ENCODE results near the gene CHST9. TPM values are rescaled to one million over a fixed set of nuclear protein-coding genes. Genes with fewer than 3 reads are reported as not detected.

The CHST9 gene
- total and polyA plus RNA-seq, 10 of the 15 experiments (the other 5 are each of a cell fraction or from before 2014, with no cell fraction given) = 0.34 TPM; not detected in 9

DNA sequence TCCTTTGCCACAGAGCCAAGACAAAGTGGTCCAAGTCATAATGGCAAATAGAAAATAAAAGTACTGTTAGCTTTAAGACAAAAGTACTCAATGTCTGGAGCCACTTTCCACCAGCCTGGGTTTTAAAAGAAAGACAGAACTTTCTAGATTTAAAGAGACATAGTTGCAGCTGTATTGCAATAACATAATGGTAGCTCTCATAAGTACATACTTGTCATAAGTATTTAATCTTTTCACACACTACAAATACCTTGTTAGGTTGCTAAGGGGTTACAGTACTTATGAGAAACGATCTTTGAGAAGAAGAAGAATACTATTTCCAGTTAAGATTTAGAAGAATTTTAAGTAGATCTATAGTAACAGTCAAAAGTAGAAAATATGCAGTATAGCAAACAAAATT is 290.7 kb downstream of the CHST9 start:
- no peaks in the 10 kb centered on the region for H4K20me1 ChIP-seq (ENCODE audit: control insufficient read depth, insufficient read depth)
- H3K79me2 ChIP-seq (ENCODE audit: control insufficient read depth, insufficient read depth, low read length) = no peaks in the 10 kb centered on the region
- no peak overlapping the region for H3K9ac ChIP-seq (ENCODE audit: control insufficient read depth, insufficient read depth, low read length)
- ChIA-PET RAD21 (ENCODE audit: unreplicated experiment) (no interaction called here), SMC1A (ENCODE audit: uncharacterized antibody, unreplicated experiment) (no interaction called here), POLR2A (no interaction called here), CTCF (no interaction called here)
- BruUV-seq (replicated peaks) = no TSS peak
- H3K9me3 ChIP-seq (replicated peaks; ENCODE audit: control insufficient read depth, insufficient read depth, low read length) = no peaks in the 10 kb centered on the region
- intact Hi-C loops (cut with micrococcal nuclease; ENCODE audit: unreplicated experiment) (no loop called here), in situ Hi-C loops (cut with MboI) (no loop called here)
- no peak for TF ChIP-seq SPI1 (IDR thresholded peaks at IDR 0.05; ENCODE audit: borderline replicate concordance, insufficient read depth, low read depth, low read length)
- TF ChIP-seq, protein P1, sequence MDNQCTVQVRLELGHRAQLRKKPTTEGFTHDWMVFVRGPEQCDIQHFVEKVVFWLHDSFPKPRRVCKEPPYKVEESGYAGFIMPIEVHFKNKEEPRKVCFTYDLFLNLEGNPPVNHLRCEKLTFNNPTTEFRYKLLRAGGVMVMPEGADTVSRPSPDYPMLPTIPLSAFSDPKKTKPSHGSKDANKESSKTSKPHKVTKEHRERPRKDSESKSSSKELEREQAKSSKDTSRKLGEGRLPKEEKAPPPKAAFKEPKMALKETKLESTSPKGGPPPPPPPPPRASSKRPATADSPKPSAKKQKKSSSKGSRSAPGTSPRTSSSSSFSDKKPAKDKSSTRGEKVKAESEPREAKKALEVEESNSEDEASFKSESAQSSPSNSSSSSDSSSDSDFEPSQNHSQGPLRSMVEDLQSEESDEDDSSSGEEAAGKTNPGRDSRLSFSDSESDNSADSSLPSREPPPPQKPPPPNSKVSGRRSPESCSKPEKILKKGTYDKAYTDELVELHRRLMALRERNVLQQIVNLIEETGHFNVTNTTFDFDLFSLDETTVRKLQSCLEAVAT (IDR thresholded peaks at IDR 0.05) = no peak
- no peak for TF ChIP-seq JUND (IDR thresholded peaks at IDR 0.05; ENCODE audit: low read depth, low read length)
- no peak for TF ChIP-seq NFYA (IDR thresholded peaks at IDR 0.05; ENCODE audit: borderline replicate concordance, low read depth, low read length)
- TF ChIP-seq PAX5 (IDR thresholded peaks at IDR 0.05; ENCODE audit: borderline replicate concordance, low read depth, low read length) = no peak
- TF ChIP-seq, protein P2, sequence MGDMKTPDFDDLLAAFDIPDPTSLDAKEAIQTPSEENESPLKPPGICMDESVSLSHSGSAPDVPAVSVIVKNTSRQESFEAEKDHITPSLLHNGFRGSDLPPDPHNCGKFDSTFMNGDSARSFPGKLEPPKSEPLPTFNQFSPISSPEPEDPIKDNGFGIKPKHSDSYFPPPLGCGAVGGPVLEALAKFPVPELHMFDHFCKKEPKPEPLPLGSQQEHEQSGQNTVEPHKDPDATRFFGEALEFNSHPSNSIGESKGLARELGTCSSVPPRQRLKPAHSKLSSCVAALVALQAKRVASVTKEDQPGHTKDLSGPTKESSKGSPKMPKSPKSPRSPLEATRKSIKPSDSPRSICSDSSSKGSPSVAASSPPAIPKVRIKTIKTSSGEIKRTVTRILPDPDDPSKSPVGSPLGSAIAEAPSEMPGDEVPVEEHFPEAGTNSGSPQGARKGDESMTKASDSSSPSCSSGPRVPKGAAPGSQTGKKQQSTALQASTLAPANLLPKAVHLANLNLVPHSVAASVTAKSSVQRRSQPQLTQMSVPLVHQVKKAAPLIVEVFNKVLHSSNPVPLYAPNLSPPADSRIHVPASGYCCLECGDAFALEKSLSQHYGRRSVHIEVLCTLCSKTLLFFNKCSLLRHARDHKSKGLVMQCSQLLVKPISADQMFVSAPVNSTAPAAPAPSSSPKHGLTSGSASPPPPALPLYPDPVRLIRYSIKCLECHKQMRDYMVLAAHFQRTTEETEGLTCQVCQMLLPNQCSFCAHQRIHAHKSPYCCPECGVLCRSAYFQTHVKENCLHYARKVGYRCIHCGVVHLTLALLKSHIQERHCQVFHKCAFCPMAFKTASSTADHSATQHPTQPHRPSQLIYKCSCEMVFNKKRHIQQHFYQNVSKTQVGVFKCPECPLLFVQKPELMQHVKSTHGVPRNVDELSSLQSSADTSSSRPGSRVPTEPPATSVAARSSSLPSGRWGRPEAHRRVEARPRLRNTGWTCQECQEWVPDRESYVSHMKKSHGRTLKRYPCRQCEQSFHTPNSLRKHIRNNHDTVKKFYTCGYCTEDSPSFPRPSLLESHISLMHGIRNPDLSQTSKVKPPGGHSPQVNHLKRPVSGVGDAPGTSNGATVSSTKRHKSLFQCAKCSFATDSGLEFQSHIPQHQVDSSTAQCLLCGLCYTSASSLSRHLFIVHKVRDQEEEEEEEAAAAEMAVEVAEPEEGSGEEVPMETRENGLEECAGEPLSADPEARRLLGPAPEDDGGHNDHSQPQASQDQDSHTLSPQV (IDR thresholded peaks at IDR 0.05) = no peak
- TF ChIP-seq RAD51 (IDR thresholded peaks at IDR 0.05) = no peak
- TF ChIP-seq CREM (IDR thresholded peaks at IDR 0.05; ENCODE audit: low read depth) = no peak
- H3K4me2 ChIP-seq (ENCODE audit: control insufficient read depth, insufficient read depth) = no peak overlapping the region
- ATAC-seq = no peak
- no peak for DNase-seq (ENCODE audit: low read depth, low spot score)
- no peaks in the 10 kb centered on the region for H3K4me1 ChIP-seq (ENCODE audit: control insufficient read depth, insufficient read depth, low read length)
- no peaks in the 10 kb centered on the region for H3K27me3 ChIP-seq (replicated peaks in 1 of 2; ENCODE audit: control insufficient read depth in 2 of 2, insufficient read depth in 2 of 2, low read length in 1 of 2)
- no peaks in the 10 kb centered on the region for H3K36me3 ChIP-seq (ENCODE audit: control insufficient read depth in 2 of 2, insufficient read depth in 2 of 2, low read length in 1 of 2)
- H3K27ac ChIP-seq (ENCODE audit: control insufficient read depth, insufficient read depth) = no peak overlapping the region
- no peak for FAIRE-seq
- H3K4me3 ChIP-seq = no peak overlapping the region
- no peak overlapping the region for H2AFZ ChIP-seq (ENCODE audit: control insufficient read depth, low read depth, low read length)
- WGBS (ENCODE audit: insufficient coverage, insufficient replicate concordance, low lambda C conversion rate, missing lambda C conversion rate) = 0% methylated on average over 1 of the region's 1 CpG

All from GM12878 (cell line).